Uterus (tissue), 2 donors: Measurements from ENCODE around the gene SLC35A4.
"Not testable (repeated sequence)": the region's sequence is repeated elsewhere in the genome, so short reads cannot be mapped to it uniquely, and the experiment has no call there.

Experiments
- CTCF ChIP-seq, 4 experiments: fragments of 200-600 bp in 2 of 4; fragments of 450-650 bp in 2 of 4; sonication (generic) in 2 of 4; IDR thresholded peaks; one replicate each; pipeline ENCODE4 v1.5.1; 2016 to 2019; ENCODE audit warnings: antibody characterized with exemption in 4 of 4, mild to moderate bottlenecking in 2 of 4, moderate library complexity in 1 of 4
- POLR2A ChIP-seq, 2 donors: fragments of 450-650 bp; IDR thresholded peaks; one replicate each; pipeline ENCODE4 v1.6.1; 2016; ENCODE audit warnings: antibody characterized with exemption in 2 of 2, mild to moderate bottlenecking in 1 of 2, moderate library complexity in 1 of 2

GRCh38 chr5:140603446-140603698, 38.7 kb downstream of the SLC35A4 start:
- TF ChIP-seq CTCF, POLR2A (IDR thresholded peaks at IDR 0.05): not testable (repeated sequence)
